NCI-H1930 (cell line): Measurements from ENCODE around the gene B4GAT1.
"Not testable (repeated sequence)": the region's sequence is repeated elsewhere in the genome, so short reads cannot be mapped to it uniquely, and the experiment has no call there.

ENCODE experiments used
- DNase-seq, 2 experiments: peaks; one replicate each; lab custom pipeline; 2025; lab: John Stamatoyannopoulos, UW

The B4GAT1 gene

DNA sequence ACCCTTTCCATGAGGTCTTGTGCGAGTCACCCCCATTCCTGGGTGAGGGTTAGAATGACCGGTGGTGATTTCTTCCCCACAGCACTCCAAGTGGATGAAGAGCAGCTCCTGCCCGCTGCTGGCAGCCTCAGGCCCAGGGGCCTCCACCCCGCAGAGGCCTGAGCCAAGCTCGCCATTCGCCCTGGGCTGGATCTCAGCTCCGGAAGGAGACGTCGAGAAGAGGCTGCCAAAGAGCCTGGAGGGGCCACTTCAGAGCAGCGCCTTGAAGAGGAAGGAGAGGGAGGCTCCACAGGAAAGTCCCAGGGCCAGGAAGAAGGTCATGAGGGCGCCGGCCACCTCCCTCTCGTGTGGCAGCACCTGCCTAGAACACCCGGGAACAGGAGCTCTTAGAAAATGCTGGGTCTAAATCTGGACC lies 15.8 kb upstream of the B4GAT1 start:
- DNase-seq = no peak

- DNase-seq = no peak
Observed at GRCh38 chr11:66362481-66363147, 15.2 kb upstream of the B4GAT1 start.

DNA sequence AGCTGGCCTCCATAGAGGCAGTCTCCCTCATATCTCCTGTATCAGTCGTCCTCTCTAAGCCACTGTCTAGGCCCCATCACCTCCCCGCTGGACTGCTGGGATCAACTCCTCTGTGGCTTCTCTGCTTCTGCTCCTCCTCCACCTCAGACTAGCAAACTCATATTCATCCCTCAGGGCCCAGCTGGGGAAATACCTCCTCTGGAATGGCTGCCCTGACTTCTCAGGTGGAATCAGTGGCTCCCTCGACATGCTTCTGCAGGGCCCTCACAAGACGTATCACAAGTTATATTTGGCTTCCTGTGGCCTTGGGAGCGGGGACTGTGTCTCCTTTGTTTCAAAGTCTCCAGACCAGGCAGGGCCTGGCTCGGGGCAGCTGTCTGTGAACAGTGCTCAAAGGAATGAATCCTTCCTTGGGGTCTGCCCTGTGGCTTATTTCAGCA lies 14.1 kb upstream of the B4GAT1 start:
- DNase-seq = no peak

GRCh38 chr11:66360406-66361073 lies 13.1 kb upstream of the B4GAT1 start:
- no peak for DNase-seq

- no peak for DNase-seq
Observed at GRCh38 chr11:66359662-66360087, 12.2 kb upstream of the B4GAT1 start.

DNA sequence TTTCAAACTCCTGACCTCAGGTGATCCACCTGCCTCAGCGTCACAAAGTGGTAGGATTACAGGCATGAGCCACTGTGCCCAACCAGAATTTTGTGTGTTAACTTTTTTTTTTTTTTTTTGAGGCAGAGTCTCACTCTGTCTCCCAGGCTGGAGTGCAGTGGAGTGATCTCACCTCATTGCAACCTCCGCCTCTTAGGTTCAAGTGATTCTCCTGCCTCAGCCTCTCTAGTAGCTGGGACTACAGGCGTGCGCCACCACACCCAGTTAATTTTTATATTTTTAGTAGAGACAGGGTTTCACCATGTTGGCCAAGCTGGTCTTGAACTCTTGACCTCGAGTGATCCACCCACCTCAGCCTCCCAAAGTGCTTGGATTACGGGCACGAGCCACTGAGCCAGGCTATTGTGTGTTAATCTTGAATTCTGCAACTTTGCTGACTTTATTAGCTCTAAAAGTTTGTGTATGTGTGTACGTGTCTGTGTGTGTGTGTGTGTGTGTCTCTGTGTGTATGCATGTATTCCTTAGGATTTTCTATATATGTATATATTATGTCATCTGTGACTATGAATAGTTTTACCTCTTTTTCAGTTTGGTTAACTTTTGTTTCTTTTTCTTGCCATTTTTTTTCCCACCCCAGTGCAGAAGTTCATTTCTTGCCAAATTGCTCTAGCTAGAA lies 3.3 kb upstream of the B4GAT1 start:
- DNase-seq = not testable (repeated sequence)

DNA sequence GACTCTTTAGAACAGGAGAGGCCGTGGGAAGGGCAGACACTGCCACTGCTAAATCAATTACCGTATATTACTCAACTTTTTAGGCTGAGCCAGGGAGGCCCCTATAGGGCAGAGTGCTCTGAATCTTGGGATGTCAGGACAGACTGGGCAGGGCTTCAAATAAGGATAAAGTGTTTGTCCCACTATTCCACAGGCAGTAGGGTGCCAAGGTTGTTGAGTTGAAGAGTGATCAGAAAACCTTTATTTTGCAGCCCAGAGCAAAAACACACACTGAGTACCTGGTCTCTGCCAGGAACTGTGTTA lies 1.6 kb upstream of the B4GAT1 start:
- DNase-seq = no peak

GRCh38 chr11:66346476-66347424 lies 679 bp downstream of the B4GAT1 start:
- no peak for DNase-seq

DNA sequence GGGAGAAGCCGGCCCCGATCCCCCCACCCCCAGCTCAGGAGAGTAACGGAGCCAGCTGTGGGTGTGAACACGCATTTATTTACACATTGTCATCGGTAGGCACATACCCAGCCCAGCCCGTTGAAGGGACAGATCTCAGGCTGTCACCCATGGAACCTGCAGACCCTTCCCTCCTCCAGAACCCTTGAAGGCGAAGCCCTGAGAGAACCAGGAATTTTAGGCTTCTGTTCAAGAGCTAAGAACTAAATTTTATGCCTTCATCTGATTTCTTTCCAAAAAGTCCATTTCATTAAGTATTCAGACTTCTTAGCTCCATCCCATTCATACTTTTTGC lies 2.1 kb downstream of the B4GAT1 start:
- no peak for DNase-seq

DNA sequence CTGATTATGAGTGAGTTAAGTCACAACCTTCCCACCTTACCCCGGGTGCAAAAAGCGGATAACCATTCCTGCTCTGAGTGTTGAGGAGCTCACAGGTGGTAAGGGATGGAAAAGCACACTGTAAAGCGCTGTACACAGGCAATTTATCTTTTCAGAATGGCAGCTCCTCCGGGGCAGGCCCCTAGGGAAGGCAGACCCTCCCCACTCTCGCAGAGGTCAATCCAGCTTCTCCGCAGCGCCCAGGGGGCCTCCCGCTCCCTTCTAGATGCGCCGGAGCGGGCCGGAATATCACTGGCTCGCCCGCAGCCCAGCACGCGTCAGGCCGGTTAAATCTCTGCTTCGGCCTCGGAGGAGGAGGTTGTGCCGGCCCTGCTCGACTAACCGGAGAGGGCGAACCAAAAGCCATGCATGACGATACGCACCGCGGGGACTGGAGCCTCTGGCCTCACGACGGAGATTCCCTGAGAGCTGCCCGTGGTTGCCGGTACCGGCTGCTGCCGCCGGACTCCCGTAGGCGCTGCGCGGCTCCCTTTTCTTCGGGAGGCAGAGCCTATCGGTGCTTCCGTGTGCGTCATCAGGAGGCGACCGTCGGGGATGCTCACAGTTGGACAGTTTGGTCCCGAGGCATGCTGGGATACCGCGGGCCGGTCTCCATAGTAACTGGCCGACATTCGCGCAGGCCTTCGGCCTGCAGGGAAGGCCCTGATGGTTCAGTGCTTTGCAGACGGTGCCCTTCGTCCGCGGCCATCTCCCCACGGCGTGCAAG lies 2.7 kb downstream of the B4GAT1 start, which contains the start of gene BRMS1:
TSS of gene BRMS1 (minus strand) at position 555 of the 766 bp plus-strand sequence. CDS start 2,870 bp downstream, outside the sequence.
- peak; percentile 81 to 94 for DNase-seq

DNA sequence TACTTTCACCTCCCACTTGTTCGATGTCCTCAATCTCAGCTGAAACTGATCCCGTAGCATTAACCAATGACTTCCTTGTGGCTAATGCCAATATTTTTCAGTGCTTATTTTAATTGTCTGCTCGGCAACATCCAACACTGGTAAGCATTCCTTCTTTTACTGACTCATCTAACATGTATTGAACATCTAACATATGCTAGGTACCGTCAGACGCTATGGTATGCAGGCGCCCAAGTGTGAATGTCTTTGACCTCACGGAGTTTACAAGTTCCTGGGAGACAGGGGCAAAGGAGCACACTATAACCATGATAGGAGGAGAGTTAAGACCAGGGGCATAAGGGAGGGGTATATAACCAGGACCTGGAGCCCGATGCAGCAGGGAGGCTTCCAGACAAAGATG lies 4.3 kb downstream of the B4GAT1 start:
- DNase-seq = no peak

DNA sequence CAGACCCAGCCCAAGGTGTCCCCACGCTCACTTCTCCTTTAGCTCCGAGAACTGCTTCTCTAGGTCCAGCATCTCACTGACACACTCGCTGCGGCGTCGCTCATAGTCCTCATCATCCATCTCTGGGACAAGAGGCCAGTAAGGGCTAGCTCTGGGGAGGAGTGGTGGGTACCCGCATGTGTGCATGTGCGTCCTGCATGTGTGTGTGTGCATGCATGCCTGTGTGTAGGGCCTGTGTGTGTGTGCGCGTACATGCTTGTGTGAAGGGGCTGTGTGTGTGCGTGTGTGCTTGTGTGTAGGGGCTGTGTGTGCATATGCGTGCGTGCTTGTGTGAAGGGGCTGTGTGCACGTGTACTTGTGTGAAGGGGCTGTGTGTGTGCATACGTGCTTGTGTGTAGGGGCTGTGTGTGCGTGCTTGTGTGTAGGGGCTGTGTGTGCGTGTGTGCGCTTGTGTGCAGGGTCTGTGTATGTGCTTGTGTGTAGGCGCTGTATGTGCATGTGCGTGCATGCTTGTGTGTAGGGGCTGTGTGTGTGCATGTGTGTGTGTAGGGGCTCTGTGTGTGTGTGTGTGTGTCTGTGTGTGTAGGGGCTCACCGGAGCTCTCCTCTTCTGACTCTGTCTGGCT lies 5.8 kb downstream of the B4GAT1 start:
- no peak for DNase-seq

DNA sequence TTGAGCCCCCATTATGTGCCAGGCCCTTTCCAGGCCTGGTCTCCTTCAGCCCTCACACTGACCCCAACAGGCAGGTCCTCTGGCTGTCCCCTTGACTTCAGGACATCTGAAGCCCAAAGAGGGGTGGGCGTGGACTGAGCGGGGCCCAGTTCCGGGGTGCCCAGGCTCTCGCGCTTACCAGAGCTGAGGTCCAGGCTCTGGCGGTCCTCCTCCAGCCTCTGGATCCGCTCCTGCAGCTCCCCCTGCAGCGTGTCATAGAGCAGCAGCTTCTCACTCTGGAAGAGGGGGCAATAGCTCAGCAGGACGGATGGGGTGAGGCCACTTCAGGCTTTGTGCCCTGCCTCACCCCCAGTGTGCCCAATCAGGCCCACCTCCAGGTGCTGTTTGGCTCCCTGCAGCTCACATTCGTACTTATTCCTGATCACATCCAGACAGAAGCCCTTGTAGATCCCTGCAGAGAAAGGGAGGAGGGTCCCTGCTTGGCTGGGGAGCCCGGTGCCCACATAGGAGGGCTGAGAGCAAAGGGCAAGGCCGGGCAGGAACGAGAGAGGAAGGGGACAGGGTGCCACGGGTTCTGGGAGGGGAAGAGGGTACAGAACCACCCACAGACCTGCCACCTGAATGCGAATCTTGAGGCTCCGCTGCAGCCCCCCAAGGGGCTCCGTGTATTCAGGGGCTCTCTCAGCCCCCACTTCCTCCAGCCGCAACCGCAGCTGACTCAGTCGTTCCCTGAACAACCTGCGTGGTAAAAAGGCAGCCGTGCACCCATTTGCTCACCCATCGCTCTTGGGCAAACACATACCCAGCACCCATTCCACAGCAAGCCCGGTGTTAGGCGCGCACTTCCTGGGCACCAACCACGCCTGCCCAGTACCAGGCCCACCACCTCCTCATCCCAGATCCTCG lies 6.6 kb downstream of the B4GAT1 start:
- no peak for DNase-seq

- DNase-seq = no peak
Observed at GRCh38 chr11:66339686-66340483, 7.5 kb downstream of the B4GAT1 start.

DNA sequence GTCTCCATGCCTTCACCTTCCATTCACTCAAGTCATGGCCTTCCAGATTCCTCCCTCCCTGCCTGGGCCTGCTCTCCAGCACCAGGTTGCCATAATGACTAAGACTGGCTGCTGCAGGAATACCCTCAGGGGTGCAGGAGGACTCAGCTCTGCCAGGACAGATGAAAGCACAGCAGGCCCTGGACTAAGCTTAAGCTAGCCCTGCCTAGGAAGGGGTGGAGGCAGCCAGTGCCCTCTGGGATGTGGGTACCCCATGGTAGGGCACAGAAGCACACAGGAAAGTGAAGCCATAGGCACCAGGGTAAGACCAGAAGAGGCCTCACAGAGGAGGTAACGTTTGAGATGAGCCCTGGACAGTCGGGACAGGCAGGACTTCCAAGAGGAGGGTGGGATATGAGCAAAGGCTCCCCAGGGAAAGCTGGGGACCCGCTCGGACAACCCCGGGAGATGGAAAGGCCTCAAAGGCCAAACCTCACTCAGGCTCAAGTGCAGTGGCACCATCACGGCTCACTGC lies 8.2 kb downstream of the B4GAT1 start:
- DNase-seq = no peak

DNA sequence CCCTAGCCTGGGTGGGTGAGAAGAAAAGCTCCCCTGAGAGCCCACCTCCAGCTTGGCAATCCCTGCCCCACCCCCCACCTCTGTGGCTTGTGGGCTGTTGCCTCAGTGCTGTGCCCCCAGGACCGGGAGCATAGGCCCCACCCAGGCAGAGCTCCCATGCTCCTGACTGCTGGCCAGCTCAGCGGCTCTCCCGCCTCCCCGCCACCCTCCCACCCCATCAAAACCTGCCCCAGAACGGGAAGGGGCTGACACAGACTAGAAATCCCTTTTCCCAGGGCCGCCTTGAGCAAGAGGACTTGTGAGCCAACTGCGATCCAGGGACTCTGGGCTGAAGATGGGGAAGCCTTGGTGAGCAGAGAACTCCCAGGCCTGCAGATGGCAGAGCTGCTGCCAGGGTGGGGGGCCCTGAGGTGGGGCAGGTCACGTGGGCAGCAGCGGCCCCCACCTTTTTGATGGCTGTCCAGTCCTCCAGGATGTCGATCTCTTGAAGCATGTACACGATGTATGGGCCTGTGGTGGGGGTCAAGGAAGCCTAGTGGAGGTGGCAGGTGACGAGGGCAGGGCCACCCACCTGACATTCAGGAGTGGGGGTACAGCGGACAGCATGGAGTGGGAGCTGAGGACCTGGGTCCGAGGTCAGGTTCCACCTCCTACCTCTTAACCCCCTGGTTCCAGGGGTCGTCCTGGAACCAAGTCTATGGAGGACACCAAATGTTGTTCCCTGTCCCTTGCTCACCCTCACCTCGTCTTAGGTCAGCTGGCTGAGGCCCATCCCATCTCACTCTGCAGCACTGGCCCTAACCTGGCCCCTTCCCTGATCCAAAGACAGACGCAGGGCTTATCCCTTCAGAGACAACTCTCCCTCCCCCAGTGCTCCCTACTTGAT lies 8.9 kb downstream of the B4GAT1 start:
- no peak for DNase-seq

GRCh38 chr11:66337103-66337899 lies 10.1 kb downstream of the B4GAT1 start:
- DNase-seq = no peak
